ENCODE results near the gene HMGA1.

Gene HMGA1, protein sequence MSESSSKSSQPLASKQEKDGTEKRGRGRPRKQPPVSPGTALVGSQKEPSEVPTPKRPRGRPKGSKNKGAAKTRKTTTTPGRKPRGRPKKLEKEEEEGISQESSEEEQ

GRCh38 chr6:34236443-34237315, at the start of gene HMGA1:
Gene HMGA1 (plus strand): TSS chr6:34236873. CDS start chr6:34240781, 3,908 bp downstream.
- H3K4me3 ChIP-seq (replicated peaks; ENCODE audit: low read depth, low read length), result peak within 1 kb of the TSS; percentile 70
- DNase-seq (ENCODE audit: low read depth), result peak; percentile 82
- TF ChIP-seq, protein P1, sequence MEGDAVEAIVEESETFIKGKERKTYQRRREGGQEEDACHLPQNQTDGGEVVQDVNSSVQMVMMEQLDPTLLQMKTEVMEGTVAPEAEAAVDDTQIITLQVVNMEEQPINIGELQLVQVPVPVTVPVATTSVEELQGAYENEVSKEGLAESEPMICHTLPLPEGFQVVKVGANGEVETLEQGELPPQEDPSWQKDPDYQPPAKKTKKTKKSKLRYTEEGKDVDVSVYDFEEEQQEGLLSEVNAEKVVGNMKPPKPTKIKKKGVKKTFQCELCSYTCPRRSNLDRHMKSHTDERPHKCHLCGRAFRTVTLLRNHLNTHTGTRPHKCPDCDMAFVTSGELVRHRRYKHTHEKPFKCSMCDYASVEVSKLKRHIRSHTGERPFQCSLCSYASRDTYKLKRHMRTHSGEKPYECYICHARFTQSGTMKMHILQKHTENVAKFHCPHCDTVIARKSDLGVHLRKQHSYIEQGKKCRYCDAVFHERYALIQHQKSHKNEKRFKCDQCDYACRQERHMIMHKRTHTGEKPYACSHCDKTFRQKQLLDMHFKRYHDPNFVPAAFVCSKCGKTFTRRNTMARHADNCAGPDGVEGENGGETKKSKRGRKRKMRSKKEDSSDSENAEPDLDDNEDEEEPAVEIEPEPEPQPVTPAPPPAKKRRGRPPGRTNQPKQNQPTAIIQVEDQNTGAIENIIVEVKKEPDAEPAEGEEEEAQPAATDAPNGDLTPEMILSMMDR (IDR thresholded peaks at IDR 0.05; ENCODE audit: low read length, missing control alignments), result no peak

GRCh38 chr6:34189806-34190503, 46.7 kb upstream of the HMGA1 start:
- TF ChIP-seq, protein P1 (IDR thresholded peaks at IDR 0.05; ENCODE audit: low read length, missing control alignments), result no peak
- no peak overlapping the region for H3K4me3 ChIP-seq (replicated peaks; ENCODE audit: low read depth, low read length)
- DNase-seq (ENCODE audit: low read depth), result no peak

DNA sequence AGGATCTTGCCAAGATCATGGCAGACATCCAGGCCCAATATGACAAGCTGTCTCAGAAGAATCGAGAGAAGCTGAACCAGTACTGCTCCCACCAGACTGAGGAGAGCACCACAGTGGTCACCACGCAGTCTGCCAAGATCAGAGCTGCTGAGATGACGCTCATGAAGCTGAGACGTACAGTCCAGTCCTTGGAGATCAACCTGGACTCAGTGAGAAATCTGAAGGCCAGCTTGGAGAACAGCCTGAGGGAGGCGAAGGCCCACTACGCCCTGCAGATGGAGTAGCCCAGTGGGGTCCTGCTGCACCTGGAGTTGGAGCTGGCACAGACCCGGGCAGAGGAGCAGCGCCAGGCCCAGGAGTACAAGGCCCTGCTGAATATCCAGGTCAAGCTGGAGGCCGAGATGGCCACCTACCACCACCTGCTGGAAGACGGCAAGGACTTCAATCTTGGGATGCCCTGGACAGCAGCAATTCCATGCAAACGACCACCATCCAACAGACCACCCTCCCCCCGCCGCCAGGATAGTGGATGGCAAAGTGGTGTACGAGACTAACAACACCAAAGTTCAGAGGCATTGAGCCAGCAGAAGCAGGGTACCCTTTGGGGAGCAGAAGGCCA, 46.1 kb upstream of the HMGA1 start:
- H3K4me3 ChIP-seq (replicated peaks; ENCODE audit: low read depth, low read length), result no peak overlapping the region
- no peak for DNase-seq (ENCODE audit: low read depth)
- TF ChIP-seq, protein P1 (IDR thresholded peaks at IDR 0.05; ENCODE audit: low read length, missing control alignments), result no peak

DNA sequence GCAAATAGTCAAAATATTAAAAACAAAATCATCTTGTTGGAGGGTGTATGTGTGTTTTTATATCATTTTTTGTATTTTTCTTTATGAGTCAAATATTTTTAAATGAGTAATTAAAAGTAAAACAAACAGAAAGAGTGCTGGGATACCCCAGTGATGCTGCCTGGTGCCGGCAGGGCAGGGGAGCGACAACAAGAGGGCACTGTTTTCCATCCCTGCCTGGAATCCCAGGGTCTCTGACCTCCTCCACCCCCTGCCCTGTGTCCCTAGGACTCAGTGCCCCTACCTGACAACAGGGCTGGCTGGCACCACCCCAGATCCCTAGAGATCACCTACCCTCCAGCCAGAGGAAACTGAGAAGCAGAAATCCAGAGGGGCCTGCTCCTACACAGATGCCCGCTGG, 41.9 kb upstream of the HMGA1 start:
- no peak for DNase-seq (ENCODE audit: low read depth)
- TF ChIP-seq, protein P1 (IDR thresholded peaks at IDR 0.05; ENCODE audit: low read length, missing control alignments), result no peak

GRCh38 chr6:34195726-34196115, 41.0 kb upstream of the HMGA1 start:
- no peak for DNase-seq (ENCODE audit: low read depth)
- no peak overlapping the region for H3K4me3 ChIP-seq (replicated peaks; ENCODE audit: low read depth, low read length)
- TF ChIP-seq, protein P1 (IDR thresholded peaks at IDR 0.05; ENCODE audit: low read length, missing control alignments), result no peak

More for the DNA sequence above, 41.9 kb upstream of the HMGA1 start:
- no peak overlapping the region for H3K4me3 ChIP-seq (replicated peaks; ENCODE audit: low read depth, low read length)

GRCh38 chr6:34196116-34196832, 40.4 kb upstream of the HMGA1 start:
- H3K4me3 ChIP-seq (replicated peaks; ENCODE audit: low read depth, low read length), result peak overlapping the region; percentile 55
- TF ChIP-seq, protein P1 (IDR thresholded peaks at IDR 0.05; ENCODE audit: low read length, missing control alignments), result peak; percentile 72
- DNase-seq (ENCODE audit: low read depth), result peak; percentile 74
